ENCODE results near the gene ELOA.

DNA sequence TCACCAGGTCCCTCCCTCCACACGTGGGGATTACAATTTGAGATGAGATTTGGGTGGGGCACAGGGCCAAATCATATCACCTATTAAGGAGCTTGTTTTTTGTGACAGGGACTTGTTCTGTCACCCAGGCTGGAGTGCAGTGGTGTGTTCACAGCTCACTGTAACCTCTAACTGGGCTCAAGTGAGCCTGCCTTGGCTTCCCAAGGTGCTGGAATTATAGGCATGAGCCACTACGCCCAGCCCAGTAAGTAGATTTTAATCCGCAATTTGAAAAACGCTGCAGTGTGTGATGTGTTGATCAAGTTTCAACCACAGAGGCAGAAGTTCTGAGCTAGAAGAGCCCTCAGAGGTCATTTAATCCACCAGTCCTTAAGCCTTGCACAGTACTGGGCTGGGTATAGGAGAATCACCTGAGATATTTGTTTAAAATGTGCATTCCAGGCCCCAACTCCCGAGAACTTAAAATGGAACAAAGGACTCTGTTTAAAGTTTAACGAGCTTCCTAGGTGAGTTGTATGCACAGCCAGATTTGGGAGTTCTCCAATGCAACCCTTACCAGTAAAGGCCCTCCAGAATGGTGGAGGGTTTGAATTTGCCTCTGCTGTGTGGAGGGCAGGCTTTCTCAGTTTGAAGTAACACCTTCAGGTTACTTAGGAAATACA lies 38.3 kb upstream of the ELOA start:
- TF ChIP-seq, protein P1, sequence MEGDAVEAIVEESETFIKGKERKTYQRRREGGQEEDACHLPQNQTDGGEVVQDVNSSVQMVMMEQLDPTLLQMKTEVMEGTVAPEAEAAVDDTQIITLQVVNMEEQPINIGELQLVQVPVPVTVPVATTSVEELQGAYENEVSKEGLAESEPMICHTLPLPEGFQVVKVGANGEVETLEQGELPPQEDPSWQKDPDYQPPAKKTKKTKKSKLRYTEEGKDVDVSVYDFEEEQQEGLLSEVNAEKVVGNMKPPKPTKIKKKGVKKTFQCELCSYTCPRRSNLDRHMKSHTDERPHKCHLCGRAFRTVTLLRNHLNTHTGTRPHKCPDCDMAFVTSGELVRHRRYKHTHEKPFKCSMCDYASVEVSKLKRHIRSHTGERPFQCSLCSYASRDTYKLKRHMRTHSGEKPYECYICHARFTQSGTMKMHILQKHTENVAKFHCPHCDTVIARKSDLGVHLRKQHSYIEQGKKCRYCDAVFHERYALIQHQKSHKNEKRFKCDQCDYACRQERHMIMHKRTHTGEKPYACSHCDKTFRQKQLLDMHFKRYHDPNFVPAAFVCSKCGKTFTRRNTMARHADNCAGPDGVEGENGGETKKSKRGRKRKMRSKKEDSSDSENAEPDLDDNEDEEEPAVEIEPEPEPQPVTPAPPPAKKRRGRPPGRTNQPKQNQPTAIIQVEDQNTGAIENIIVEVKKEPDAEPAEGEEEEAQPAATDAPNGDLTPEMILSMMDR (conservative IDR thresholded peaks at IDR 0.05; ENCODE audit: low read depth, low read length): no peak
- no peak for TF ChIP-seq EZH2 (IDR thresholded peaks at IDR 0.05; ENCODE audit: borderline replicate concordance, low read depth, low read length, poor library complexity, severe bottlenecking)

All from A673 (cell line).